Measurements from ENCODE around the gene RALGDS. TPM values are rescaled to one million over a fixed set of nuclear protein-coding genes. Genes with fewer than 3 reads are reported as not detected.

The RALGDS gene
- total RNA-seq, 1 donor from 2014 or later = 39.9 TPM

DNA sequence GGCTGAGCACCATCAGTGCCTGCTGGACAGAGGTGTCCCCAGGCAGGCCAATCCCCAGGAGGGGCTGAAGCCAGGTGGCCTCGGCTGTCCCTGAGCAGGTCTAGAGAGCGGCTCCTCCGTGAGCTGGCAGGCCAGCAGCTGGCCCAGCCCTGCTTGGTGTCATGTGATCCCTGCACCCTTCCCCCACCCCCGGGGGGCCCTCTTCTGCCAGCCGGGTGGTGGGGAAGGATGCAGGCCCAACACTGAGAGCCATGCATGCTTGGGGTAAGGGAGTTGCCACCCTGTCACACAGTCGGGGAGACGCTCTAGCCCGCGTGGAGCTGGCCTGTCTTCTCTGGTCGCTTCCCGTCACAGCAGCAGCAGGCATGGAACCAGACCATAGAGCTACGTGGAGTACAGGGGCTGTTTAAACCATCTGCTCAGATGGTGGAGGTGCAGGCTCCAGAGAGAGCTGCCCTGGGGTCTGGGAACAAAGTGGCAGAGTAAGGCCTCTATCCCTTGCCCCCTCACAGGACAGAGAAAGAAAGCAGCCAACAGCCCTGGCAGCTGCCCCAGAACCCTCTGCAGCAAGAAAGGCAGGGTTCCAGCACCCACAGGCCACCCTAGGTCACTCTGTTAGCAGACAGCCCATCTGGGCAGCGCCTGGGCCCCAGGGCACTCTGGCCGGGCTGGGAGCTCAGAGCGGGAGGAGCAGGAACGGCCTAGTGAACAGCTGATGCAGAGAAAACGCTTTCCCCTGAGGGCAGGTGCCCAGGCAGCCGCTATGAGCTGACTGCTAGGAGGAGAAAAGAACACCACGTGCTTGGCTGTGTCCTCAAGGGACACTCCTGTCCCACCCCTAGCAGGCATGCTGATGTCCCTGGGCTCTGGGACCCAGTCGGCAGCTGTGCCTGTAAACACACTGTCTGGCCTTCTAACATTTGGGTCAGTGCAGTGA lies 6.8 kb downstream of the RALGDS start:
- Histone ChIP-seq H3K36me3 (ENCODE audit: control insufficient read depth, insufficient read depth, low read length) (peaks cover 3% of the 10 kb centered on the region), H3K27me3 (ENCODE audit: control insufficient read depth, insufficient read depth, low read length) (no peaks in the 10 kb centered on the region), H3K4me3 (ENCODE audit: low read depth, low read length) (no peak overlapping the region)
- TF ChIP-seq, protein P1, sequence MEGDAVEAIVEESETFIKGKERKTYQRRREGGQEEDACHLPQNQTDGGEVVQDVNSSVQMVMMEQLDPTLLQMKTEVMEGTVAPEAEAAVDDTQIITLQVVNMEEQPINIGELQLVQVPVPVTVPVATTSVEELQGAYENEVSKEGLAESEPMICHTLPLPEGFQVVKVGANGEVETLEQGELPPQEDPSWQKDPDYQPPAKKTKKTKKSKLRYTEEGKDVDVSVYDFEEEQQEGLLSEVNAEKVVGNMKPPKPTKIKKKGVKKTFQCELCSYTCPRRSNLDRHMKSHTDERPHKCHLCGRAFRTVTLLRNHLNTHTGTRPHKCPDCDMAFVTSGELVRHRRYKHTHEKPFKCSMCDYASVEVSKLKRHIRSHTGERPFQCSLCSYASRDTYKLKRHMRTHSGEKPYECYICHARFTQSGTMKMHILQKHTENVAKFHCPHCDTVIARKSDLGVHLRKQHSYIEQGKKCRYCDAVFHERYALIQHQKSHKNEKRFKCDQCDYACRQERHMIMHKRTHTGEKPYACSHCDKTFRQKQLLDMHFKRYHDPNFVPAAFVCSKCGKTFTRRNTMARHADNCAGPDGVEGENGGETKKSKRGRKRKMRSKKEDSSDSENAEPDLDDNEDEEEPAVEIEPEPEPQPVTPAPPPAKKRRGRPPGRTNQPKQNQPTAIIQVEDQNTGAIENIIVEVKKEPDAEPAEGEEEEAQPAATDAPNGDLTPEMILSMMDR (IDR thresholded peaks at IDR 0.05; ENCODE audit: insufficient read depth, low read length, poor library complexity, severe bottlenecking) = no peak
- no peak for DNase-seq (ENCODE audit: low read depth)

DNA sequence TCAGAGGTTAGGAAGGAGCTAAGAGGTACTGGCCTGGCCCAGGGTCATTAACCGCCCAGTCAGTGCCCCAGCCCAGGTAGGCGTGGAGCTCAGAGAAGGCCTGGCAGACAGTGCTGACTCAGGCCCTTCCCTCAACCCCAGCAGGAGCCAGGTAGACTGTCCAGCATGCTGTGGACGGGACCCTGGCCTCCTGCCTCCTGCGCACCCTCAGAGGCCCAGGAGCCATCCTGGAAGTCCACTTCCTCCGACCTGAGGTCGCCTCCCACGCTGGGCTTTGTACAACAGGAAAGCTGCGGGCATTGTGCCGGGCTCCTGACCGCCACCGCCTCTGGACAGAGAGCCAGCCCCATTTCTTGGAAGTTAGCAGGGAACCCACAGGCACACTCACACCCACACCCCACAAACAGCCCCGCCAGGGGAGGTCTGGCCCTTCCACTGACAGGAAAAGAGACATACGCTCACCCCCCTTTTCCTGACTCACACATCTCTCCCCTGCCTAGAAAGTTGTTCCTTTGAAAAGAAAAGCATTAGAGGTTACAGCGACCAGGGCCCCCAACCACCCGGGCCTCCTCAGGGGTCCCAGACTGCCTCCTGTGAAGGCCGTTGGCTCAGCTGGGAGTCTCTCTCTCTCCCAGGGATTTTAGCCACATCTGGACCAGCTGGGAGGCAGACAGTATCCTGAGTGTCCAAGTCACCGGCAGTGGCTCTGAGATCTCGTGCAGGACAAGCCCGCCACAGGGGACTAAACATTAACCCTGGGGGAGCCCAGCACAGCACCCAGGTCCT lies 7.7 kb downstream of the RALGDS start:
- Histone ChIP-seq H3K27me3 (ENCODE audit: control insufficient read depth, insufficient read depth, low read length) (no peaks in the 10 kb centered on the region), H3K4me3 (ENCODE audit: low read depth, low read length) (no peak overlapping the region), H3K36me3 (ENCODE audit: control insufficient read depth, insufficient read depth, low read length) (peaks cover 5% of the 10 kb centered on the region)
- DNase-seq (ENCODE audit: low read depth) = no peak
- TF ChIP-seq, protein P1 (IDR thresholded peaks at IDR 0.05; ENCODE audit: insufficient read depth, low read length, poor library complexity, severe bottlenecking) = no peak

DNA sequence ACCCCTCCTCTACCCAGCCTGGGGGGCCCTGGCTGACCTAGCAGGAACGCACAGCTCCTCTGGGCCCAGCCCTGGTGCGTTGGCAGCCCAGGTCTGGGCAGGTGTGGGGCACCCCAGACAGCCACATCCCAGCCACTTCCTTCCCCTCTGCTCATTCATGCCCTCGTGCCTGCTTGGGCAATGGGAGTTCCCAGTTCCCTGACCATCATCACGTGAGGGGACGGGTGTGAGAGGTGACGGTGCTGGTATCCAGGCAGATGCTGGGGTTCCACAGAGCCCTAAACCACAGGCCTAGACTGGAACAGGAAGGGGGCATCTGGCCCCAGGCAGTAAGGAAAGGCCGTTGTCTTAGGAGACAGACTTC lies 8.4 kb downstream of the RALGDS start:
- Histone ChIP-seq H3K36me3 (ENCODE audit: control insufficient read depth, insufficient read depth, low read length) (peaks cover 7% of the 10 kb centered on the region), H3K4me3 (ENCODE audit: low read depth, low read length) (no peak overlapping the region), H3K27me3 (ENCODE audit: control insufficient read depth, insufficient read depth, low read length) (no peaks in the 10 kb centered on the region)
- DNase-seq (ENCODE audit: low read depth) = no peak
- TF ChIP-seq, protein P1 (IDR thresholded peaks at IDR 0.05; ENCODE audit: insufficient read depth, low read length, poor library complexity, severe bottlenecking) = no peak

DNA sequence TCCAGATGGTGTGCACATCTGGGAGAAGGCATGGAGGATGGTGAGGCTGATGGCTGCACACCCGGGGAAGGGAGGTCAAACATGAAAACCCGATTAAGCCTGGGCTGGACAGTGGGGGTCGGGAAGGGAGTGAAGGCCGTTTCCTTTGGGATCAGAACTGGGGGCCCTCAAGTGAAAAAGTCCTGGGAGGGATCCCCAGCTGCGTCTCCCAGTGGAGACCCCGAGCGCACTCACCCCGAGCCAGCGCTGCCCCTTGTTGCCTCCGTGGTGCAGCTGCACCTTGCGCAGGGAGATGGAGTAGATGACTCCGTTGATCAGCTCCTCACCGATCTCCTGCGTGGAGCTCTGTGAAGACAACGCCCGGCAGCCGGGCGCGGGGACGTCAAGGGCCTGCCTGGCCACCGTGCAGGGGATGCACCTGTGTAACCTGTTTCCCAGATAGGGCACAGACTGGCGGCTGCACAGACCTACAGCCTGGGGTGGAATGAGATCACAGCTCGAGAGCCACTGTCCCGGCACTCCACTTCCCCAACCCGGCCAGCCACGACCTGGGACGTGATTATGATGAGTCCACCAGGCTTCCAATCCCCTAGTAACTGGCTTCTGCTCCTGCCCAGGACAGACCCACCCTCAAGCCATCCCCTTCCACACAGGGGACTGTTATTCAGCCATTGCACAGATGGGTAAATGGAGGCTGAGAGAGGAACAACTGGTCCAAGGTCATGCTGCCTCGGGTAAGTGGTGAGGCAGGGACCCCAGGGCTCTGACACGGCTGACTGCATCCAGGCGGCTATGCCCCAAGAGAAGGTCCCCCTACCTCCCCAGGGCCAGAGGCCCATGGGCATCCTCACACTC lies 9.0 kb downstream of the RALGDS start:
- Histone ChIP-seq H3K4me3 (ENCODE audit: low read depth, low read length) (no peak overlapping the region), H3K36me3 (ENCODE audit: control insufficient read depth, insufficient read depth, low read length) (peaks cover 7% of the 10 kb centered on the region), H3K27me3 (ENCODE audit: control insufficient read depth, insufficient read depth, low read length) (no peaks in the 10 kb centered on the region)
- TF ChIP-seq, protein P1 (IDR thresholded peaks at IDR 0.05; ENCODE audit: insufficient read depth, low read length, poor library complexity, severe bottlenecking) = no peak
- DNase-seq (ENCODE audit: low read depth) = no peak

DNA sequence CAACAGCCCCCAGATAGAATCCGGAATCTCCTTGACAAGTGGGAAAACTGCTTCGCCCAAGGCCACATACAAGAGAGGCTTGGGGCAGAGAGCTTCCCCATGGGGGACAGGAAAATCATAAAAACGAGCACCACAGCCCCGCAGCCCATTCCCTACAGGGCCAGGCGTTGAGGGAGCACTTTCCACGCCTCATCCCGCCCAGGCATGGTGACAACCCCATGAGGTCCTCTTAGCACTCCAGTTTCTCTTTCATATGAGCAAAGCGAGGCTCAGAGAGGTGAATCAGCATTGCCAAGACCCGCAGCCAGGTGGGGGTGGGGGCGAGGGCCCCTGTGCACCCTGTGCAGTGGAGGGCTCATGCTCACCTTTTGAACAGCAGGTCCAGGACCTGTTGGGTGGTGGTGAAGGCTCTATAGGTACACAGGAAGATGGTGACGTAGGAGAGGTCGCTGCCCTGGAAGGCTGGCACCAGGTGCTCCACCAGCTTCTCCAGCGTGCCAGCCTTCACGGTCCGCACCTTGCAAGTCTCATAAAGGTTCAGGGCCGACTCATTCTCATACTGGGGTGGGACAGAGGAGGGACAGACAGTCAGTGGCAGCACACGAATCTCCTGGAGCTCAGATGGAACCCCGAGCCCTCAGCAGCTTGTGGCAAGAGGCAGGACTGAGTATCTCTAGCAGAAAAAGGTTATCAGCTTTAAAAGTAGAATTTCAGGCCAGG lies 10.9 kb downstream of the RALGDS start:
- Histone ChIP-seq H3K4me3 (ENCODE audit: low read depth, low read length) (no peak overlapping the region), H3K27me3 (ENCODE audit: control insufficient read depth, insufficient read depth, low read length) (no peaks in the 10 kb centered on the region), H3K36me3 (ENCODE audit: control insufficient read depth, insufficient read depth, low read length) (peaks cover 8% of the 10 kb centered on the region)
- TF ChIP-seq, protein P1 (IDR thresholded peaks at IDR 0.05; ENCODE audit: insufficient read depth, low read length, poor library complexity, severe bottlenecking) = no peak
- DNase-seq (ENCODE audit: low read depth) = no peak
